ENCODE measurements around the gene PLCL2.

The PLCL2 gene

DNA sequence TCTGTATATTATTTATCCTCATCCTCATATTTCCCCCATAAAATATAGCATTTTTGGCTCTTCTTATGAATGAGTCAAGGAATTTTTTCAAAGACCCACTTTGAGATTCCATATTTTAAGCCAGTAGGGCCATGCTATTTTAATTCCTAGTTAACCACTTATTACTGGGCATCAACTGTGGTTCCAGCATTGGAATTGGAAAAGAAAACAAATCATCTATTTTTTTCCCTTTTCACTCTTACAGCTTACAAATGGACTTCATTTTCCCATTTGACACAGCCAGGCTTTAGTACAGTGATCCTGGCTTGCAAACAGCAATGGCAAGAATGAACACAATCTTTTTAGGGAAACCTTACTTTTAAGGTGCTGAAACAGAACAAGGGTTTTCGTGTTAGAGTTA is 19.4 kb upstream of the PLCL2 start:
- no peak for DNase-seq (ENCODE audit: low read depth in 3 of 3)

DNA sequence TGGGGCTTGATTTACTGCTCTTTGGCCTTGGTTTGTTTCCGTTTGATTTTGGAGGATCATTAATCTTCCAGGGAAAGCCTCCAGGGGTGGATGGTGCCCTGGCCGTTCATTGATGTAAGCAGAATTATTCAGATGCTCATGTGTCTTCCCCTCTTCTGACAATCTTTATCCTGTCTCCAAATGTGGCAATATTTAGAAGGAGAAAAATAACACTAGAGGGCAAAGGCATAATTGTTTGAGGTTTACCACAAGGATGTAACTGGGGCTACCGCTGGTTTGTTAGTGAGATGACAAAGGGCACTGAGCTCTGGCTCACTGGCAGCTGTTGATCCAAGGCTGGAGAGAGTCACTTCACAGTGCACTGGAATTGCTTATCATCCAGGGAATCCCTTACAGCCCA is 18.2 kb upstream of the PLCL2 start:
- no peak for DNase-seq (ENCODE audit: low read depth in 3 of 3)

DNA sequence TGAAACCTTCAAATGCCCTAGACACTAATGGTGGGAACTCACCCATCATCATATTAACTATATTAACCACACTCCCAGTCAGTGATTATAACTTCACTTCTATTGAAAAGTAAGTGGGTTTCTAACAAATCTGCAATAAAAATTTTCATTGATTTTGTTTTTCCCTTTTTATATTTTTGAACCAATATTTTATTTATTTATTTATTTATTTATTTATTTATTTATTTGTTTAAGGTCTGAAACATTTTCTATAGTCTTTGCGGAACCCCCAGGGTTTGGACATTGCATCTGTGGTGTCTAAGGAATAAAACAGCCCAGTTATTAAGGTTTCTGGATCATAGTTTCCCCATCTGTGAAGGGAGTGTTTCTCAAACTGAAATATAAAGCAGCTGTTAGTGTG is 16.2 kb upstream of the PLCL2 start:
- DNase-seq (ENCODE audit: low read depth in 3 of 3), result no peak

DNA sequence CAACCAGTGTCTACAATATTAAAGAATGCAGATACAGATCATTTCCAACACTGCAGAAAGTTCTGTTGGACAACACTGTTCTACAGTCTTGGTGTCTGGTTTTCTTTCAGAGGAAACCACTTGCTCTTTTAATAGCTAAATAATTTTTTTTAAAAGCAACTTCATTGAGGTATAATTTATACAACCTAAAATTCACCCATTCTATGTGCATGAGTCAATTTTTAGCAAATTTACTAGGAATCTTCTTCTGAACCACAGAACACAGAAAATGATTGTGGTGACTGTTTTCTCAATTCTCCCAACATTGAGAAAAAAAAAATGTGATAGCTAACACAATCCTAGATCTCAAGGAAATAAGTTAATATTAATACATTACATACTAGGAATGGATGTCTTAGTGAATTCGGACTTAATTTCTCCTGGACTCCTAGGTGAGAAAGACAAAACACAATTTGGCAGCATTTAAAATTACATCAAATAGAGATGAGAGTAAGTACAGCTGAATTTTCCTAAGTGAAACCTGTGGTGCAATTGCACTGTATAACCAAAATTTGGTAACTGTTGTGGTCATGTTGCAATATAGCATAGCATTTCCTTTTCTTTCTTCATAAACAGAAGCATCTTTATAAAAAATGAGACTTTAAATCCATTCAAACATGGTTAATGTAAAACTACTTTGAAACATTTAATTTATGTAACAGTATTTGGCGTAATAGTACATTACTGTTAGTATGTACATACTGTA is 15.3 kb upstream of the PLCL2 start:
- DNase-seq (ENCODE audit: low read depth in 3 of 3), result no peak

DNA sequence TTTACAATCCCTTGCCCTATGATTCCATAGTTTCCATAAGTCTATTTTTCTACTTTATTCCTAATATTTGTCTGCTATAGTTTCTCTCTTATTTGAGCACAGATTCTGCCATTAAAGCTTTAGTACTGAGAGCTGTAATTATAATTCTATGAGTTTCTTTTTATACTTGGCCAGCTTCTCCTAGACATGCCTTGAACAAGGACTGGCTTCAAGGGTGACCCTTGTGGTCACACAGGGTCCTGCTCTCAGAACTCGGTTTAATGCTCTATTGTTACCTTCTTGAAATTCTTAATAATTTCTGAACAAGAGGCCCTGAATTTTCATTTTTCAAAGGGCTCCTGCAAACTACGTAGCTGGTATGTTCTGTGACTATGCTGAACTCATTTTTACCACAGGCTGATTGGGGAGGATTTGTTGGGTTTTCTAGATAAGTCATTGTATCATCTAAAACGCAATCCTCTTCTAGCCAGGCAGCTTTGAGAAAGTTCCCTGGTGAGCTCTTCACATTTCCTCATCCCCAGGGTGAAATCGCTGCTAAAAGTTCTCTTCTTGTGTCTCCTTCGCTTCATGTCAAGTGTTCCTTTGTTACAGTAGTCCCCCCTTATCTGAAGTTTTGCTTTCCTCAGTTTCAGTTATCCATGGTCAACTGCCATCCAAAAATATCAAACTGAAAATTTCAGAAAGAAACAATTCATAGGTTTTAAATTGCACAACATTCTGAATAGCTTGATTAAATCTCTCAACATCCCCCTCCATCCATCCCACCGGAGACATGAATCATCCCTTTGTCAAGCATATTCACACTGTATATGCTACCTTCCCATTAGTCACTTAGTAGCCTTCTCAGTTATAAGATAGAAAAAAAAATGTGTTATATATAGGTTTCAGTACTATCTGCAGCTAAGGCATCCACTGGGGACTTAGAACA is 12.6 kb upstream of the PLCL2 start:
- DNase-seq (ENCODE audit: low read depth in 3 of 3), result no peak

DNA sequence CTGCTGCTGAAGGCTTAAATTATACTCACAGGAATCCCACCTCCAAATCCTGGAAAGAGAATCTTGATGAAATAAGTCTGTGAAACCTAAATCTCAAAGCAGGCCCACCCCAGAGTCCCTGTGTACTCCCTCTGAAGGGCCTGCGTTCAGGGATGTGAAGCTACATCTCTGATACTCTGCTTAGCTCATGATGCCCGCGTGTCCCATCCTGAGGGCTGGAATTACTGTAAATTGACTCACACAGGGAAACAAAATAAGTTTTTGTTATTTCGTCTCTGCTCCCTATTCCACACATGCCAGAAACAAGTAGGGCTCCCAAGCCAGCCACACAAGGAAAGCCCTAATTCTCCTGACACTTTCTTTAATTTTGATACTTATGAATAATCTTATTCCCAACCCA is 10.9 kb upstream of the PLCL2 start:
- DNase-seq (ENCODE audit: low read depth in 3 of 3), result no peak

DNA sequence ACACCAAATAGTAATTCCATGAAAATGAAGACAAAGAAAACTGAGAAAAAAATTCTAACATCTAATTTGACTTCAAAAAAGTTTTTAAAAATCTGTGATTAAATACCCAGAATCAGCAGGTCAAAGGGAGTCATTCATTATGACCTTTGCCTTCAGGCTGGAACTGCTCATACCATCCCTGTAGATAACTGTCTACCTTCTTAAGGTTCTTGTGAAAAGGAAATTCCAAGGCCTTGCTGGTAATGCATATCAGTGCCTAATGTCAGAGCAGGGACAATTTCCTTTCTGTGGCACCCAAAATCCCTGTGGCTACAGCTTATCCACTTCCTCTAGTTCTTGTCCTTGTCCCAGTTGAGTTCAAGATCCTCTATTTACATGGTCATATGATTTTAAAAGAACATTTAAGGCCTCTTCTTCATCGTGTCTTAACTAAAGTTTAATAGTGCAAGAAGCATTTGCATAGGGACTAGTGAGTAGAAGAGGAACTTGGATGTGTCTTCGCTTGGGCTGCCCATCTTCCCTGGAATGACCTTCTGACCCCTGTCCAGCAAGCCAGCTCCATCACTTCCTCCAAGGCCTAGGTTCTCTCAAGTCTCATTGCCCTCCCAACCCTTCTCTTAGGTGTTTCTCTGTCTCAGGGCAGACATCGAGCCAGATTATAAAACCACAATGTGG is 8.7 kb upstream of the PLCL2 start:
- DNase-seq (ENCODE audit: low read depth in 3 of 3), result no peak

DNA sequence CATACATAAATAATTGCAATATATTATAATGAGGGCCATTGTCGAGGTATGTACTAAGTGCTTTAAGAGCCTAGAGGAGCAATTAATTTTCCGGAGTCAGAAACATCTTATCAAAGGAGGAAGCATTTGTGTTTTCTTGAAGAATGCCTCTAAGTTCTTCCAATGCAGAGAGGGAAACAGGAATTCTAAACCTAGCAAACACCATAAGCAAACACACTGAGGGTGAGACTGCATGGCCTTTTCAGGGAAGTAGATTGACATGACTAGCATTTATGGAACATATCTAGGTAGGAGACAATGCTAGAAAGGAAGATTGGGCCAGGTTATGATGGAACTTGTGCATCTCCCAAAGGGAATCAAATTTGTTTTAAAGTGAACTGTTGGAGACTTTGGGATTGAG is 7.2 kb upstream of the PLCL2 start:
- DNase-seq (ENCODE audit: low read depth in 3 of 3), result no peak

DNA sequence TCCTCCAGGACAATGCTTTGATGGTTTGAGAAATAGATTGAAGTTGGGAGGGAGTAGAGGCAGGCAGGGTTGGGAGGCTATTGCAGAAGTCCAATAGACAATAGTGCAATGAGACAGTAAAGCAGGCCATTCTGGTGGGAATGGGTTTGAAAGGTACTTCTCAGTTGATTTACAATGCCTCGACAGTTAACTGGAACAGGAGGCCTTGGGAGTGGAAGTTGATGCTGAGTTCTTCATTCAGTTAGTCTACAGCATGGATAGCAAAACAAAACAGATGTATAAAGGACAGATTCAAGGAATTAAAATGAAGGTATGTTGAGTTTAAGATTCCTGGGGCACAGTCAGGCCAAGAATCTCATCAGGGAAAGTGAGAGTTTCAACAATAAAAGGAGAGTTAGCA is 6.8 kb upstream of the PLCL2 start:
- no peak for DNase-seq (ENCODE audit: low read depth in 3 of 3)

DNA sequence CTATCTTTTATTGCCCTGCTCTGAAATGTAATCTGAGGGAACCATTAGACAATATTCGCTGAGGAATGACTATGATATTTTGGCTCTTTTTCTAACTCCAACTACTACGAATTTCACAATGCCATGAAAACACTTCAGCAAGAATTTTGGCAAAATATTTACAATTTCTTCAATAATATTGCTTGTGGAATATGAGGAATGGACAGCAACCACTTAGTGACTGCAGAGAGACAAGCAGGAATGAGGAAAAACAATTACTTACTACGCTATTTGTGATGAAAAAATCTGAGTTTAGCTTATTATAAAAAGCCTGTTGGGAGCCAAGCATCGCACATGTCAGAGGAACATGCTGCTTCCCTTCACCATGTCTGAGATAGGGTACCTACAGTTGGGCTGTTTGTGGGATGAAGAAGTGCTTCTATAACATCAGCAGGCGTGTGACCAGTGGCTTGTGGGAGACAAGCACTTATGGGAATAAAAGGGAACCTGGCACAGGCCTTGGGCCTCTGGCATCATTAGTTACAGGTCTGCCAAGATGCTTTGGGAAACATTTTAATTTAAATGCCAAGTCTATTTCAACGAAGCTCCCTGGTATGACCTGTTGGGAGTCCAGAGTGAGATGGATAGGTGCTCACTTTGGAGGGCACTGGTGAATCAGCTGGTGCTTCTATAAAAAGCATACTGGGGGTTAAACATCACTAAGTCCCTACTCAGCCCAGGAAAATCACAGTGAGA is 2.7 kb upstream of the PLCL2 start:
- DNase-seq (ENCODE audit: low read depth in 3 of 3), result no peak

DNA sequence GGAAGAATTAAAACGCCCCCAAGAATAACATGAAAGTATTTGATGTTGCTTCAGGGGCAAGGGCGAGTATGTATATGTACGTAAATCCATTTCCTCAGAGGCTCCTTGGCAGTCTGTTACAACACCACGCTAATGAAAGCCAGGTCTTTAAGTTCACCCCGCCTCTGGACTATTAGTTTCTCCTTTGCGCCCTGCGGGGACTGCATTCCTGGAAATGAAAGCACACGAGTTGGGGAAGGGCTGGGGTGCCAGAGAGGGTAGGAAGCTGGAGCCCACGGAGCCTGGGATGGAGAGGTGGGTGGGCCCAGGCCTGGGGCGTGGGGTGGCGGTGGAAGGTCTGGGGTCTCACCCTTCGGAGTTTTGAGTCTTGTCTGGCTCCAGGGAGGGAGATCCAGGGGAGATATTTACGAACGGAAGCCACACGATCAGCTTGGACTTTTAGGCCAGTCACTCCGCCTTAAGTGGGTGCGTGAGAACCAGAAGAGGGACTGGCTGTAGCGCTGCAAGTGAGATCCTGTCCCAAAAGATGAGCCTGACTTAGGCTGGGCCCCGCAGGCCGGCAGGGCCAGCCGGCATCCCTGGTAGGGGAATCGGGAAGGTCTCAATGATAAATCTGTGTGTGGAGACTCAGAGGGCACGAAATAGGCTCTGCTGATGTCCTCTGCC is 1.6 kb upstream of the PLCL2 start:
- no peak for DNase-seq (ENCODE audit: low read depth in 3 of 3)

DNA sequence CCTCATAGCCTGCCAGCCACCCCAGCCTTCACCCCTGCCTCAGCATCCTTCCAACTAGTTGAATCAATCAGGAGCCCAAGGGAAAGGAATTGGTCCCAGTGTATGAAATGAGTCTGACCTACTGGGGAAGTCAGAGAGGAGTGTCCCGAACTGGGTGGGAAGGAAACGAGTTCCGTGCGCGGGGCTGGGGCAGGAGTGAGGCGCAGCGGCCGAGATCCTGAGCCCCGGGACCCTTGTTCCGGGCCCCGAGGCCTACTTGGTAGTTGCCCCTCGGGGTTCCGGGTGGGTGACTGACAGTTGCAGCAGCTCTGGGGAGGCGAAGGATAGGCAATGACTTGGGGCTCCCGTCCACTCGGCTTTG is 1.1 kb upstream of the PLCL2 start:
- DNase-seq (ENCODE audit: low read depth in 3 of 3), result no peak

DNA sequence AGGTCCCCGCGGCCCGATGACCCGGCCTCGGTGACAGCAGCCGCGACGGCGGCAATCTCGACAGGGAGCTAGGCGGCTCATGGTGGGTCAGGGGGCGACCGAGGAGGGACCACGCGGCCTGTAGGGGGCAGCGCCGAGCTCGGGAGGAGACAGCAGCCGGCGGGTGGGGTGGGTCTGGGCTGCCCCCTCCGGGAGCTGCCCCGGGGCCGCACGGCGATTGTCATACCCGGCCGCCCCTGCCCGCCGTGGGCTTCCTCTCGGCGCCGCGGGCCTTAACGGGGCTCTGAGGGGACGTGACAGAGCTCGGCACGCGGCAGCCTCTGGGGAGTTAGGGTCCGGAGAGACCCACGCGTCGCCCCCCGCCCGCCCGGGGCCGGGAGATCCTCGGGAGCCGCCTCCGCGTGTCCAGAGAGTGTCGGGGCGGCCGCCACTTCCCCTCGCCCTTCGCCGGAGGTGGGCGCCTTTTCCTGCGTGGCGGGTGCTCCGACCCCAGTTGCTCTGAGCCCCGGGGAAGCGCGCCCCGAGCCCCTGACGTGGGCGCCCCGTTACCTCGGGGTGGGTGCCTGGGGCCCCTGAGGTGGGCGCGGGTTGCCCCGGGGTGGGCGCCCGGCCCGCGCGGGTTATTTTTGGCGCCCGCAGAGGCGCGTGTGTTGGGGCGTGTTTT is 539 bp upstream of the PLCL2 start:
- DNase-seq (ENCODE audit: low read depth in 3 of 3), result peak; percentile 56 to 68 (median 63)

DNA sequence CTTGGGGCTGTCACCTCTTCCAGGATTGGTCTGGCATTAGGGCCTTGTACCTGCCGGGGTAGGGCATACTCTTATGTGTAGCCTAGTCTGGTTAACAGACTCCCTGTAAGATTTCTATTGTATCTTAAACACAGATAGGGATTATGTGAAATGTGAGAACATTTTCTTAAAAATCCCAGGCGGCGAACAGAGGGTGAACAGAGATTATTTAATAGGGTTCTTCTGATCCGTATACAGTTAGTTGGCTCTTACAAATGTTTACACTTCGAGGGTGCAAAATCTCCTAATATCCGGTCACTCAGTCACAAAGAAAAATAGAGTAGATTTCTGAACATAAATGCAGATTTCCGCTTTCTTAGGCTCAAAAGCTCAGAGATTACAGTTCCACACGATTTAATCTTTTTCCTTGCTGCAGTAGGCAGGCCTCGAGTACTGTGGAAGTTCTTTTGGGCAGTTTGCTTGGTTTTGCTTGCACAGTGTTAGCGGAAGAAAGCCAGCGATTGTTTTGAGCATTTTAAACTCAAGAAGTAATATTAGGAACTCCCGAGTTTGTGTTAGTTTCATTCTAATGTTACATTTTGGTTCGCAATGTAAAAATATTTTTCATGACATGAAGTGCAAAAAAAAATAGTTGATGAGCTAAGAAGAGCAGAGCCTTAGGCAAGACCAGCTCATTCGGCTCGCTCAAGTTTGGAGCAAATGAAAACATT is 993 bp downstream of the PLCL2 start:
- DNase-seq (ENCODE audit: low read depth in 3 of 3), result no peak

DNA sequence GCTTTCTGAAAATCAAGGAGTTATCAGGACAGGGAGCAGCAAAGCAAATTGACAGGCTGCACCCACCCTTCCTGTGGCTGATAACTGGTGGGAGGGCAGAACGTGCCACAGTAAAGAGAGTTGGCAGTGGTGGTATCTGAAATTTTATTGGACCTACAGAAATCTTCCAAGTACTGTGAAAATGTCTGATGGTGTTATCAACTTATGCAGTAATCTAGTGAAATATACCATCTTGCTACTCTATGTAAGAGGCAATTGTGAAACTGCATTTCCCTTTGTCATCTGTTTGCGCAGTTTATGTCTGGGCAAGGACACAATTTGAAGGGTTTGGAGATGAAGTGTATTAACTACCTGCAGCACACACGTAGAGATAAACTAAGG is 1.5 kb downstream of the PLCL2 start:
- DNase-seq (ENCODE audit: low read depth in 3 of 3), result no peak

DNA sequence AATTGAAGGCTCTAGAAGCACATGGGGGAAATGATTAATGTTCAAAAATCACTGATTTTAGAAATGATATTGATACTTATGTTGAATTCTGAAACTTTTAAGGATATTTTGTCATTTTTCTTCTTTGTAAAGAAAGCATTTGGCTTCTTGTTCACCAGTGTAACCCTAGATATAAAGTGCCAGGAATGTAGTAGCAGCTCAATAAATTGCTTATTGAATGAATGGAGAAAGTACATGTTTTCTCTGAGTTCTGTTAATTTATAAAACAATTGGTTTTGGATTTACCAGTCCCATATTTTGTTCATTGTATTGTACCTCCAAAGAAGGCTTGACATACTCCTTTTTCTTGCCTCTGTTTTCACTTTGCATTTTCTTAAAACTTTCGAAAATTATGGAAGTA is 2.4 kb downstream of the PLCL2 start:
- no peak for DNase-seq (ENCODE audit: low read depth in 3 of 3)

DNA sequence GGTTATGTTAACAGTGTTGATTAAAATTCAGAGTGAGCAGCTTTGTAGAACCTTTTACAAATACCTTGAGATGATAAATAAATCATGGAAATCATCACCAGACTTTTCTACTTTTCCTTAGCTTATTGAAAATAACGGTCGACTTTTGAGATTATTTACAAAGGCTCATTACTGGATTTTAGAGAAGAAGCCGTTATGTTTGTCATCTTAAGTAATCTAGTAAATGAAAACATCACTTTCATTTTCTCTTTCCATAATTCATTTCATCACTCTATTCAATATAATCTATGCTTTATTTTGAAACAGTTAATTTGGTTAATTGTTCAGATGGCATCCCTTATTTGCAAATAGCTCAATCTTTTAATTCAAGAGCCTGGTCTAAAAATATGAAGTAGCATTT is 3.6 kb downstream of the PLCL2 start:
- DNase-seq (ENCODE audit: low read depth in 3 of 3), result no peak

DNA sequence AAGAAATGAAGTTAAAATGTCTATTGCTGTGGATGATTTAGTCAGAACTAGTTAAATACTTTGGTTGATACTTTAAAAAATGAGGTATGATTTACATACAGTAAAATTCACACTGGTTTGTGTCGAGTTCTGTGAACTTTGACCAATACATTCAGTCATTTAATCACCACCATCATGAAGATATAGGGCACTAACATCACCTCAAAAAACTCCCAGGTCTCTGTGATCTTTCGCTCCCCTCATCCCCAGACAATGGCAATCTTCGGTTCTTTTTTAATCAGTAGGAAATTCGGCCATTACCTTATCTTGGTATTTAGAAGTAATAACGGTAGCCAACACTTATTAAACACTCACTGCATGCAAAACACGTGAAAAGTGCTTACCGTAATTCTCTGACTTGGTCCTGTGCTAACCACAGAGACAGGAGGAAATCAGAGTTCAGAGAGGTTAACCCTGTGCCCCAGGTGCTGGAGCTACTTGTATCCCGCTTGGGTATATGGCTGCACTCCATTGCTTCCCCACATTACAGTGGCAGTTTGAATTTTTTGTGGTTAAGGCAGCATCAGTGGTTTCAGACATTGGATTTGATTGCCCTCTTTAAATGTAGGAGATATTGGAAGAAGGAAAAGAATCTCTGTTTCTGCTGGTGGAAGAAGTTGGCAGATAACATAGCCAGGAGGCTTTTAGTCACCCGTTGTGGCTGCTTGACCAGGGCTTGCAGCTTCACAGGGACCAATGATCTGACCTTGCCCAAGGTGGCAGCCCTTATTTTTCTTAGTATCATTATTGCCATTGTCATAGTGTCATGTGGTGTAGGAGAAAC is 4.2 kb downstream of the PLCL2 start:
- DNase-seq (ENCODE audit: low read depth in 3 of 3), result no peak

DNA sequence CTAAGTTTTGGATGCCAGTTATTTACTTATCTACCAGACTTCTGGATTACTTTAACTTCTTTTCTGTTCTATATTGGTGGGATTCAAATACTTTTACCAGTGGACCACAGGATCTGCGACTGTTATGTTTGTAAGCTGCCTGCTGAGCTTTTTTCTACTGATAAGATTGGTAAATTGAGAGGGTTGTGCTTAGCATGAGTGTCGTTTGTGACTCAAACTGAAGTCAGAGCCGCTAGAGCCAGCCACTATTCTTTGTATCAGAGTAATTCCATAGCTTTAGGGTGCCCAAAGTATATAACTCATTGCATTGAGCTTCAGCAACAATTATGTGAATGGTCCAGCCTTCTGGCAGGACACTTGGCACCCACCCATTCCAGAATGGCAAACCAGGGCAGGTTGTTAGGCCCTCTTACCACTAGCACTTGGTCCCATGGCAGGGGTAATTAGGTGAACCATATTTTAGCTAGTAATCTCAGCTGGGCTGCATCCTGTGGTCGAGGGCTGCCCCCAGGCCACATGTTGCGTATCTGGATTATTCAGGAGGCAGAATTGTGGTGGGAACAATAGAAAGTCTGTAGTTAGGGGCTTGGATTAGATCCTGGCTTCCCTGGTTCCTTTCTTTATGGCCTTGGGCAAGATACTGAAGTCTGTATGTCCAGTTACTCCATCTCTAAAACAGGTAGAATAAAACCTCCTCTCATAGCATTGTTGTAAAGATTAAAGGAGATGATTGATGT is 6.0 kb downstream of the PLCL2 start:
- DNase-seq (ENCODE audit: low read depth in 3 of 3), result no peak

All from stimulated activated CD4-positive, alpha-beta T cell treated with anti-CD3 and anti-CD28 coated beads, TNF-alpha, amount 100 ng/mL, for 4 hours (primary cell).